Measurements from ENCODE around the gene WNK2. TPM values are rescaled to one million over a fixed set of nuclear protein-coding genes. Genes with fewer than 3 reads are reported as not detected.
"Not testable (repeated sequence)": the region's sequence is repeated elsewhere in the genome, so short reads cannot be mapped to it uniquely, and the experiment has no call there.

WNK2 gene
- total RNA-seq, 2 donors from 2014 or later: 174 to 175 TPM

- intact Hi-C loops (cut with DNase I): no loop called here
- DNase-seq (no peak), ATAC-seq (no peak)
Observed at GRCh38 chr9:93306579-93307091, 122.7 kb downstream of the WNK2 start.

GRCh38 chr9:93307468-93308157 lies 123.7 kb downstream of the WNK2 start:
- intact Hi-C loops (cut with DNase I): no loop called here
- no peak for DNase-seq
- no peak for ATAC-seq

GRCh38 chr9:93308158-93308602 lies 124.2 kb downstream of the WNK2 start:
- DNase-seq (no peak), ATAC-seq (no peak)
- intact Hi-C loops (cut with DNase I): no loop called here

- intact Hi-C loops (cut with DNase I): no loop called here
- ATAC-seq (no peak), DNase-seq (no peak)
Observed at GRCh38 chr9:93308676-93309075, 124.7 kb downstream of the WNK2 start.

GRCh38 chr9:93309889-93310425 lies 126.0 kb downstream of the WNK2 start:
- ATAC-seq (peak in 1 of 2 donors; percentile 40), DNase-seq (no peak)
- intact Hi-C loops (cut with DNase I): no loop called here

GRCh38 chr9:93315118-93315517 lies 131.2 kb downstream of the WNK2 start:
- intact Hi-C loops (cut with DNase I): no loop called here
- no peak for ATAC-seq
- no peak for DNase-seq

GRCh38 chr9:93315960-93316359 lies 132.0 kb downstream of the WNK2 start:
- intact Hi-C loops (cut with DNase I): no loop called here
- no peak for ATAC-seq
- DNase-seq: no peak

- DNase-seq: no peak
- no peak for ATAC-seq
- intact Hi-C loops (cut with DNase I): no loop called here
Observed at GRCh38 chr9:93316726-93317494, 133.0 kb downstream of the WNK2 start.

GRCh38 chr9:93317495-93318094 lies 133.7 kb downstream of the WNK2 start:
- intact Hi-C loops (cut with DNase I): no loop called here
- ATAC-seq: no peak
- DNase-seq: no peak

- DNase-seq (no peak), ATAC-seq (no peak)
- intact Hi-C loops (cut with DNase I): no loop called here
Observed at GRCh38 chr9:93318480-93318879, 134.5 kb downstream of the WNK2 start.

- intact Hi-C loops (cut with DNase I): no loop called here
- ATAC-seq (no peak), DNase-seq (no peak)
Observed at GRCh38 chr9:93319301-93319991, 135.5 kb downstream of the WNK2 start.

- intact Hi-C loops (cut with DNase I): no loop called here
- DNase-seq (no peak), ATAC-seq (peak; percentile 32 to 50)
Observed at GRCh38 chr9:93319992-93320500, 136.1 kb downstream of the WNK2 start.

GRCh38 chr9:93320591-93321219 lies 136.8 kb downstream of the WNK2 start:
- intact Hi-C loops (cut with DNase I): no loop called here
- no peak for ATAC-seq
- no peak for DNase-seq

- DNase-seq: no peak
- intact Hi-C loops (cut with DNase I): no loop called here
- no peak for ATAC-seq
Observed at GRCh38 chr9:93321220-93321610, 137.3 kb downstream of the WNK2 start.

GRCh38 chr9:93323446-93323954 lies 139.6 kb downstream of the WNK2 start:
- intact Hi-C loops (cut with DNase I); ATAC-seq; DNase-seq: not testable (repeated sequence)

GRCh38 chr9:93324191-93324834 lies 140.4 kb downstream of the WNK2 start:
- ATAC-seq (no peak), DNase-seq (no peak)
- intact Hi-C loops (cut with DNase I): no loop called here

- intact Hi-C loops (cut with DNase I): no loop called here
- no peak for DNase-seq
- no peak for ATAC-seq
Observed at GRCh38 chr9:93325307-93326035, 141.5 kb downstream of the WNK2 start.

Measured in left cardiac atrium (tissue), 4 donors.